Neural cell (in vitro differentiated cells): ENCODE measurements around the gene CA14. TPM values are rescaled to one million over a fixed set of nuclear protein-coding genes. Genes with fewer than 3 reads are reported as not detected.

Source experiments
- H2AFZ ChIP-seq: fragments of 200-600, 300-800 bp; sonication (generic), shearing (Covaris generic); 2 replicates; pipeline ENCODE4 v1.6.0; 2014; ENCODE audit warnings: low read depth, mild to moderate bottlenecking, antibody characterized with exemption, low read length, moderate library complexity
- H3F3A ChIP-seq: fragments of 200-600 bp; shearing (Covaris generic); 2 replicates; pipeline ENCODE4 v1.6.1; 2016; ENCODE audit warnings: mild to moderate bottlenecking, moderate library complexity, mixed read lengths, antibody characterized with exemption, low read length; ENCODE audit not compliant: insufficient read depth, poor library complexity, severe bottlenecking
- H3K27ac ChIP-seq: fragments of 200-600, 300-800 bp; sonication (generic), shearing (Covaris generic); 2 replicates; pipeline ENCODE4 v1.5.1; 2014; ENCODE audit warnings: mild to moderate bottlenecking, low read length, moderate library complexity
- H3K27me3 ChIP-seq: fragments of 300-800, 200-600 bp; sonication (generic), shearing (Covaris generic); 2 replicates; pipeline ENCODE4 v1.6.0; 2014; ENCODE audit warnings: mild to moderate bottlenecking, low read depth, low read length, moderate library complexity; ENCODE audit not compliant: insufficient read depth
- H3K36me3 ChIP-seq: fragments of 300-800, 200-600 bp; sonication (generic), shearing (Covaris generic); 2 replicates; pipeline ENCODE4 v1.5.1; 2014; ENCODE audit warnings: mild to moderate bottlenecking, antibody characterized with exemption, low read length, moderate library complexity; ENCODE audit not compliant: insufficient read depth
- H3K4me2 ChIP-seq: fragments of 300-800, 200-600 bp; sonication (generic), shearing (Covaris generic); 2 replicates; pipeline ENCODE4 v1.6.0; 2014; ENCODE audit warnings: mild to moderate bottlenecking, low read length
- H3K4me3 ChIP-seq: fragments of 300-800, 200-600 bp; sonication (generic), shearing (Covaris generic); 2 replicates; pipeline ENCODE4 v1.5.1; 2014; ENCODE audit warnings: mild to moderate bottlenecking, low read length, moderate library complexity
- H3K79me2 ChIP-seq: fragments of 200-600 bp; shearing (Covaris generic); replicated peaks from 2 replicates; pipeline ENCODE4 v1.6.0; 2014; ENCODE audit warnings: mild to moderate bottlenecking, low read length, moderate library complexity; ENCODE audit not compliant: insufficient read depth
- H3K9ac ChIP-seq: fragments of 300-800, 200-600 bp; sonication (generic), shearing (Covaris generic); 2 replicates; pipeline ENCODE4 v1.6.1; 2016; ENCODE audit warnings: mild to moderate bottlenecking, low read length, mixed read lengths
- H3K9me2 ChIP-seq: fragments of 200-600 bp; shearing (Covaris generic); 2 replicates; pipeline ENCODE4 v1.6.1; 2016; ENCODE audit warnings: mild to moderate bottlenecking, low read length, mixed read lengths; ENCODE audit not compliant: insufficient read depth
- H3K9me3 ChIP-seq: fragments of 200-600, 300-800 bp; sonication (generic), shearing (Covaris generic); 2 replicates; pipeline ENCODE4 v1.6.1; 2016; ENCODE audit warnings: mild to moderate bottlenecking, mixed run types, low read length, moderate library complexity, mixed read lengths
- H4K20me1 ChIP-seq: fragments of 200-600 bp; shearing (Covaris generic); 2 replicates; pipeline ENCODE4 v1.6.1; 2016; ENCODE audit warnings: mild to moderate bottlenecking, mixed run types; ENCODE audit not compliant: insufficient read depth
- CTCF ChIP-seq: fragments of 450-650 bp; IDR thresholded peaks from 2 replicates; pipeline ENCODE4 v1.5.1; 2014; ENCODE audit warnings: antibody characterized with exemption, mild to moderate bottlenecking, moderate library complexity; ENCODE audit not compliant: poor library complexity, severe bottlenecking
- EP300 ChIP-seq: fragments of 450-650 bp; conservative IDR thresholded peaks from 2 replicates; pipeline ENCODE4 v1.6.1; 2014; ENCODE audit warnings: antibody characterized with exemption, mild to moderate bottlenecking, moderate library complexity; ENCODE audit not compliant: poor library complexity, severe bottlenecking
- EZH2 ChIP-seq: fragments of 200-600, 300-800 bp; shearing (Covaris generic), sonication (generic); IDR thresholded peaks from 2 replicates; pipeline ENCODE4 v1.6.1; 2014; ENCODE audit warnings: antibody characterized with exemption, low read length, borderline replicate concordance, mild to moderate bottlenecking; ENCODE audit not compliant: insufficient read depth, poor library complexity, severe bottlenecking
- MXI1 ChIP-seq: fragments of 450-650 bp; conservative IDR thresholded peaks from 2 replicates; pipeline ENCODE4 v1.6.1; 2014; ENCODE audit warnings: antibody characterized with exemption, mild to moderate bottlenecking; ENCODE audit not compliant: poor library complexity, severe bottlenecking
- POLR2AphosphoS5 ChIP-seq: IDR thresholded peaks from 2 replicates; pipeline ENCODE4 v1.6.1; 2012
- RAD21 ChIP-seq: fragments of 450-650 bp; conservative IDR thresholded peaks from 2 replicates; pipeline ENCODE4 v1.6.1; 2014; ENCODE audit warnings: antibody characterized with exemption, mild to moderate bottlenecking, moderate library complexity
- REST ChIP-seq: IDR thresholded peaks from 2 replicates; pipeline ENCODE4 v1.6.1; 2012; ENCODE audit warnings: borderline replicate concordance
- SMC3 ChIP-seq: fragments of 450-650 bp; conservative IDR thresholded peaks from 2 replicates; pipeline ENCODE4 v1.6.1; 2014; ENCODE audit warnings: antibody characterized with exemption, mild to moderate bottlenecking, moderate library complexity; ENCODE audit not compliant: poor library complexity
- TAF1 ChIP-seq: IDR thresholded peaks from 2 replicates; pipeline ENCODE4 v1.6.1; 2012; ENCODE audit warnings: low read depth
- polyA plus RNA-seq: library from polyadenylated mRNA; depleted of rRNA; stranded (reverse); fragments of >200 nt; gene quantifications from 2 replicates; pipeline ENCODE4 v1.2.3, GENCODE V29; 2014

CA14 gene
- polyA plus RNA-seq, 1 donor from 2014 or later: 1.1 TPM

GRCh38 chr1:150221552-150221951 lies 36.0 kb upstream of the CA14 start:
- no peaks in the 10 kb centered on the region for H3F3A ChIP-seq
- no peak for TF ChIP-seq EZH2
- peak; percentile 48 for TF ChIP-seq SMC3
- TF ChIP-seq POLR2AphosphoS5: no peak
- TF ChIP-seq RAD21: peak; percentile 33
- no peak for TF ChIP-seq MXI1
- TF ChIP-seq EP300: no peak
- peak; percentile 58 for TF ChIP-seq CTCF
- TF ChIP-seq TAF1: no peak
- TF ChIP-seq REST: no peak
- no peaks in the 10 kb centered on the region for H3K27me3 ChIP-seq
- H3K9ac ChIP-seq: no peak overlapping the region
- H3K36me3 ChIP-seq: no peaks in the 10 kb centered on the region
- H3K9me3 ChIP-seq: no peaks in the 10 kb centered on the region
- no peak overlapping the region for H3K4me3 ChIP-seq
- H3K27ac ChIP-seq: no peak overlapping the region
- H3K9me2 ChIP-seq: no peaks in the 10 kb centered on the region
- no peaks in the 10 kb centered on the region for H3K79me2 ChIP-seq
- no peak overlapping the region for H3K4me2 ChIP-seq
- no peaks in the 10 kb centered on the region for H4K20me1 ChIP-seq
- H2AFZ ChIP-seq: no peak overlapping the region

GRCh38 chr1:150224983-150225382 lies 32.6 kb upstream of the CA14 start:
- no peak for TF ChIP-seq RAD21
- no peak for TF ChIP-seq POLR2AphosphoS5
- TF ChIP-seq TAF1: no peak
- no peak for TF ChIP-seq EP300
- no peak for TF ChIP-seq SMC3
- TF ChIP-seq MXI1: no peak
- no peak for TF ChIP-seq EZH2
- TF ChIP-seq CTCF: no peak
- TF ChIP-seq REST: no peak
- no peaks in the 10 kb centered on the region for H3K9me2 ChIP-seq
- H3K27me3 ChIP-seq: no peaks in the 10 kb centered on the region
- no peaks in the 10 kb centered on the region for H3K79me2 ChIP-seq
- H3K9ac ChIP-seq: no peak overlapping the region
- H3K9me3 ChIP-seq: no peaks in the 10 kb centered on the region
- no peak overlapping the region for H3K4me3 ChIP-seq
- H3K27ac ChIP-seq: no peak overlapping the region
- H3F3A ChIP-seq: no peaks in the 10 kb centered on the region
- H2AFZ ChIP-seq: no peak overlapping the region
- no peak overlapping the region for H3K4me2 ChIP-seq
- H4K20me1 ChIP-seq: no peaks in the 10 kb centered on the region
- no peaks in the 10 kb centered on the region for H3K36me3 ChIP-seq
